HG02588 (cell line): ENCODE results near the gene BHLHE41.

ENCODE experiments used
- ATAC-seq: cut with Tn5 transposase; IDR thresholded peaks from one replicate; pipeline ENCODE4 v1.9.1; 2021; ENCODE audit warnings: mild to moderate bottlenecking, moderate library complexity; ENCODE audit not compliant: unreplicated experiment

BHLHE41 gene

GRCh38 chr12:26135010-26135420 lies 10.2 kb upstream of the BHLHE41 start:
- no peak for ATAC-seq

DNA sequence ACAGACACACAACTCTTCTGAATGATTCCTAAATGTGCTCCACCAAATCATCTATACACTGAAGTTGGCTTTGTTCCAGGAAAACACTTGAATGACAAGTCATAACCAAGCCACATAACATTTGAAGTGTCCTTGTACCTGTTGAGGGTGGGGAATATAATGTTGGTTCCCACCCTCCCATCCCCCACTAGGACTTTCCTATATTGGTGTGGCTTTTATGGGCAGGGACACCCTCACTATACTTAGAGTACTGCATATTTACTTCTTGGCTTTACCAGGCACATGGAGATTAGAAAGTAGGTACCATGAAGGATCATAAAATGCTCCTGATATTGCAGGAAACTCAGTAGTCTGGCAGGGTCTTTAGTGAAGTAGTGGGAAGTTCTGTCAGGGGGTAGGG lies 9.7 kb upstream of the BHLHE41 start:
- ATAC-seq: no peak

DNA sequence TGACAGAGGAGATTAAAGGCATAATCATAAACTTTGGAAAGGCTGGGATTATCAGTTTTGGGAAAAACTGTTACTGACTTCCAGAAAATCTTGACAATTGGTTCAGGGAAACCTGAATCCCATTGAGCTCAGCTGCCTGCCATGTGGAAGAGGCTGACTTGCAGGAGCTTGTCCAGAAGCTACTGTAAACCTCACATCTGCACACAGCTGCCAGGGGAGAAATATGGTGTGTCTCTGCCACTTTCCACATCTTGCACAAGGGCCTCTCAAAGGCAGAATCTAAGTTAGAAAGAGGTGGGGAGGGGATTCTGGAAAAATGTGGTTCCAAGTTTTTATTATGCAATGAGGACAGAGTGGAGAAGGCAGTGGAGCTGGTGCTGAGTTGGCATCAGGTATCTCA lies 8.7 kb upstream of the BHLHE41 start:
- ATAC-seq: no peak

- no peak for ATAC-seq
Observed at GRCh38 chr12:26132866-26133265, 8.0 kb upstream of the BHLHE41 start.

- no peak for ATAC-seq
Observed at GRCh38 chr12:26131936-26132335, 7.1 kb upstream of the BHLHE41 start.

GRCh38 chr12:26130728-26131127 lies 5.9 kb upstream of the BHLHE41 start:
- ATAC-seq: no peak

DNA sequence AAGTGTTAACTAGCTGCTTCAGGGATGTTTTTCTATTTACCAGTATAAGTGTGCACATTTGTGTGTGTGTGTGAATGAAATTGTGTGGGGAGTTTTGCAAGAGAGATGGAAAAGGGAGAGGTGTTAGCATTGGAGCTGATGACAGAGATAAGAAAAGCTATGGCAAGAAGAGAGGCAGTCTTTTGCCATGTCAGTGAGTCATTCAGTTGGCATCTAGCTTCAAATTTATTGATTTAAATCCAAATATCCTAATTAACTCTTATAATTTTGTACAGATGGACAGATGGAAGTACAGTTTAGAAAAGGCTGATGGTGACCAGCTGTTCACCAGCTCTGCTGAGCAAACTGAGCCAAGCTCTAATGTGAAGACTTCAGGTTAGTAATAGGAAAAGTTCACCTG lies 3.3 kb upstream of the BHLHE41 start:
- no peak for ATAC-seq

- ATAC-seq: no peak
Observed at GRCh38 chr12:26127404-26127803, 2.6 kb upstream of the BHLHE41 start.

GRCh38 chr12:26126340-26127284 lies 1.8 kb upstream of the BHLHE41 start:
- ATAC-seq: peak; percentile 40

GRCh38 chr12:26125400-26126339 lies 833 bp upstream of the BHLHE41 start:
- peak; percentile 36 for ATAC-seq

DNA sequence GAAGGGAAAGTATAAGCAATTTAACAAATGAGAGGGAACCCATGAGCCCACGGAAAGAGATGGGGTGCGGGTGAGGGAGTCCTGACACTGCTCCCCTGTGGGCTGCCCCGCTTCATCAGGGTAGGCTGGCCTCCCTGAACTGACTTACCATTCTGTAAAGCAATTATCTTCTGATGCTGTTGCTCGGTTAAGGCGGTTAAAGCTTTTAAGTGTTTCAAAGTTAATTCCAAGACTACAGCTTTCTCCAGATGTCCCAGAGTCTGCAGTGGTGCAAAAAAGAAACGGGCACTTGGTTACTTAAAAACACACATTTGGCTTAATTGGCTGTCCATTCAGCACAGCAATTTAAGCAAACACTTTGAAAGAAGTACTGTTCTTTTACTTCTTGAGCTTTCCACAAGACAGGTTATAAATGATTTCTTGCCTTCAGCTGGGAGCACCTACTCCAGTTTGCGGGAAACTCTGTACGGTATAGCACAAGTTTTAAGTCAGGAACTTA lies 1.3 kb downstream of the BHLHE41 start:
- ATAC-seq: no peak

- ATAC-seq: peak; percentile 16
Observed at GRCh38 chr12:26122681-26123481, 2.0 kb downstream of the BHLHE41 start.

GRCh38 chr12:26122061-26122680 lies 2.7 kb downstream of the BHLHE41 start:
- peak; percentile 25 for ATAC-seq

- no peak for ATAC-seq
Observed at GRCh38 chr12:26121323-26122060, 3.3 kb downstream of the BHLHE41 start.

DNA sequence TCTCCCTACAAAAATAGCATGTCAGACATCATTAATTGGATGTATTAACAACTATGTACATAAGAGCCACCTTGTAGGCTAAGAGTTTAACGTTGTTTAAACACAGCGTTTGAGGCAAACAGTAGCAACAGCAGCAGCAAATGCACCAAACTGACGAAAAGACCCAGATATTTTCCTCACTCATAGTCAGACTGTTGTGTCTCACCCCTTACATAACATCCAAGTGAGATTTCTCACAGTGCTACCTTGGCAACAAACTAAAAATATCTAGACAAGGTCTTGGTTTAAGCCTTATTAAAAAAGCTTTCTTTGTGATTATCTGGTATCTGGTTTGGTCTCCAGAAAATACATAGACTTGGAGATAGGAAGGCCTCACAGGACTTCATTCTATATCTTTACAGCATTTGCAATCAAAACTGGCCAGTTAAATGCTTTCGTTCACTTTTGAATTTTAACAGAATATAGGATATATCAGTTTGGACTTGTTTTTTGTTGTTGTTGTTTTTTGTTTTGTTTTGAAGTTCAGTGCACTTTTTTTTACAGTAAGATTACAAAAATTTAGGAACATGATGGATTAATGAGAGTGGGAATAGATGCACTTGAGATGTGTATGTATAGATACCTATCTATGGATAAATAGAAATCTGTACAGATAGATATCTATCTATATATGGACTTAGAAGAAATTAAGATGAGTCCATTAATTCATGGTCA lies 4.1 kb downstream of the BHLHE41 start:
- no peak for ATAC-seq

DNA sequence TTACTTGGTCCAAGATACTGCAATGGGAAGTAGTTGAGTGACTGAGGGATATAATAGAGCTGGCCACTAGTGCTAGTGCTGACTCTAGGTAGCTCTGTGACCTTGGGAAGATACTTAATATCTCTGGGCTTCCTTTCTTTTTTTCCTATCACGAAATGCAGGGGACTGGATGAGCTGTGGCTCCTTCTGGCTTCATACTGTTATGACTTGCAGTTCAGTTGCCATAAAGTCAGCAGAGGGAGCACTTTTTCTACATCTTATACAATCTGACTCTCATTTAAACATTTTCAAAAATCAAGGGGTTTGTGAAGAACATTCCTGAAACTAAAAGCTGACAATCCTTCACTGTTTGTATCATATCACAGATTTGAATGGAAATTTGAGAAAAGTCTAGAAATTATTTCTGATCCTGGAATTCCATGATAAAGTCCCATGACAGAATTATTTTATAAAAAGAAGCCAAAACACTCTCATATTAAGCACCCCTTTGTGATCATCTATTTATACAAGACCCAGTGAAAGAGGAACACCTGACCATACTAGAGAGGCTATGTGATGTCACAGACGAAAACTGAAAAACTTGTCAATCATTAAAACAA lies 5.3 kb downstream of the BHLHE41 start:
- ATAC-seq: no peak

GRCh38 chr12:26118308-26118707 lies 6.5 kb downstream of the BHLHE41 start:
- no peak for ATAC-seq
